CD1c-positive myeloid dendritic cell (primary cell): ENCODE data around the gene ATF7IP.

ENCODE experiments used
- DNase-seq: peaks from one replicate; pipeline ENCODE4 v3.0.0-alpha.2; 2016; ENCODE audit errors: extremely low spot score

The ATF7IP gene

DNA sequence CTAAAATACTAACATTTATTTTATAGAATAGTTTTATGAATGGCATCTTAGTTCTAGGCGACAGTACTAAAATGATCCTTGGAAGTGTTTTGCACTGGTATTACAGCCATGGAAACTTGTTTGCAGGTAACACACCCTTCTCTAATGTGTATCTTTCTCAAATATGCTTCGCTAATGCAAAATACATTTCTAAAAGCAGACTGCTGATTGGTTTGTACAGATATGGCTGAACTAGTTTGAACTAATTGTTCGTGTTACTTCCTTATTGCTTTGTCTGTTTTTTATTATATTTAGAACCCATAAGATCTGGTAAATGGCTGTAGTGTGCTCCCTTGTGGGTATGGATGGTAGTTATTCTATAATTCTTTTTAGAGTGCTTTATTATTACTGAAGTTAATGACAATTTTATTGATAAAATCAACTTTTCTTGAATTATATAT lies 53.0 kb downstream of the ATF7IP start:
- peak; percentile 42 for DNase-seq

DNA sequence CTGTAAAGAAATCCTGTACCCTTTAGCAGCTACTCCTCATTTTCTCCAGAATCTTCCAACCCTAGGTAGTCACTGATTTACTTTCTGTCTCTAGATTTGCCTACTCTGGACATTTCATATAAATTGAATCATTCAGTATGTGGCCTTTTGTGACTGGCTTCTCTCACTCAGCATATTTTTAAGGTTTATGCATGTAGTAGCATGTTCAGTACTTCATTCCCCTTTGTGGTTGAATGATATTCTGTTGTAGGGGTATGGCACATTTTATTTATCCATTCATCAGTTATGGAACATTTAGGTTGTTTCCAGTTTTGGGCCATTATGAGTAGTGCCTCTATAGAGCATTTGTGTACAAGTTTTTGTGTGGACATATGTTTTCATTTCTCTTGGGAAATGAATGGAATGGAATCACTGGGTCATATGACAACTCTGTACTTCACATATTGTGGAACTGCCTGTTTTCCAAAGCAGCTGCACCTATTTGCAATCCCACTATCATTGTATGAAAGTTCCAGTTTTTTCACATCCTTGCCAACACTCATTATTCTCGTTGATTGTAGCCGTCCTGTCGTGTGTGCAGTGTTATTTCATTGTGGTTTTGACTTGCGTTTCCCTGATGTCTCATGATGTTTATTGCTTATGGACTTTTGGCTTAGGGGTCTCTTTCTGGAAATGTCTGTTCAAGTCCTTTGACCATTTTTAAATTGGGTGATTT lies 57.2 kb downstream of the ATF7IP start:
- DNase-seq = no peak

DNA sequence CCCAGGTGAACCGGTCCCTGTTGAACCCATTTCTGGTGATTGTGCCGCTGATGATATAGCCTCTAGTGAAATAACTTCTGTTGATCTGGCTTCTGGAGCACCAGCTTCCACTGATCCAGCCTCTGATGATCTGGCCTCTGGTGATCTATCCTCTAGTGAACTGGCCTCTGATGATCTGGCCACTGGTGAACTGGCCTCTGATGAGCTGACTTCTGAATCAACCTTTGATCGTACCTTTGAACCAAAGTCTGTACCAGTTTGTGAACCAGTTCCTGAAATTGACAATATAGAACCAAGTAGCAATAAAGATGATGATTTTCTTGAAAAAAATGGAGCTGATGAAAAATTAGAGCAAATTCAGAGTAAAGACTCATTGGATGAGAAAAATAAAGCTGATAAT lies 59.1 kb downstream of the ATF7IP start:
- DNase-seq = no peak

DNA sequence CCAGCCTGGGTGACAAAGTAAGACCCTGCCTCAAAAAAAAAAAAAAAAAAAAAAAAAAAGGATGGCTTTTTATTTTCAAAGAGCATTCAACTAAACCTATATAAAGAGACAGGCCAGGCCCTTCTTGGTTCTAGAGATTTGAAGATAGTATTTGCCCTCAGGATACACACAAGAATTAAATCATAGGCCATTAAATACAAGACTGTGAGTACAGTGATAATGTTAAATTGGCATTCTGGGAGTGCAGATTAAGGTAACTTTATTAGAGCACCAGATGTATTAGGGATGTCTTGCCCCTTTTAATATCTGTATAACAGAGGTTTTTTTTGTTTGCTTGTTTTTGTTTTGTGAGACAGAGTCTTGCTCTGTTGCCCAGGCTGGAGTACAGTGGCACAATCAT lies 61.3 kb downstream of the ATF7IP start:
- DNase-seq = no peak

DNA sequence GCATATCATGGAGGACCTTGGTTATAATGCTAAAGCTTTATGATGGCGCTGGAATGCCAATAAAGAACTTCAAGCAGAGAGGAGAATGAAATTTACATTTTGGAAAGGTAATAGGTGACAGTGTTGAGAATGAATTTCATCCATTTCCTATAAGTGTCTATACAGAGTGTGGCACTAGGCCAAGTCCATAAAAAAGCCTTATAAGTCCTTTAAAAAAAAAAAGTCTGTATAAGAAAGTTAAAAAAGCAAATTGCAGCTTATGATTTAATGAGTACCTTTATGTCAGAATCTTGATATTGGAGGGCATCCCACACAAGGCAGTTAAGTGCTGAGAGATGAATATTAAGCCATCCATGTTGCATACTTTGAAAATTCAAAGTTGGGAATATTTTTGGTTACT lies 62.4 kb downstream of the ATF7IP start:
- no peak for DNase-seq

DNA sequence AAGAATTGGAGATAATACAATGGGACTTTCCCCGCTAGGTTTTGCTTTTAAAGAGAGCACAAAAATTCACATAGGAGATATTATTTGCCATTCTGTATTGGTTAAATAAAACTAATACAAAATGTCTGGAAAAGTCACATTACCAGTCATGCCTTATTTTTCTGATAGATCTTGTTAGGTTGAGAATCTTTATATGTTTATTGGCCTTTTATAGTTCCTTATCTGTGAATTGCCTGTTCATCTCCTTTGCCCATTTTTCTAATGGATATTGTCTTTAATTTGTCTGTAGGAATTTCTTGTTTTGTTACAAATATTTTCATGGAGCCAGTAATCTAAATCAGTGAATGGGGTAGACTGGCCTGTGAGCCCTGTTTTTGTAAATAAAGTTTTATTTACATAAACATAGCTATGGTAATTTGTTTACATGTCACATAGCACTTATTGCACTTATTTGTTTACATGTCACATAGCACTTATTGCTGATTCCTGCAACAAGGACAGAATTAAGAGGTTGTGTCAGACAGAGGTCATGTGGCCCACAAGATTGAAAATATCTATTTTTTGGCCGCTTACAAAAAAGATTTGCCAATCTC lies 65.0 kb downstream of the ATF7IP start:
- no peak for DNase-seq

DNA sequence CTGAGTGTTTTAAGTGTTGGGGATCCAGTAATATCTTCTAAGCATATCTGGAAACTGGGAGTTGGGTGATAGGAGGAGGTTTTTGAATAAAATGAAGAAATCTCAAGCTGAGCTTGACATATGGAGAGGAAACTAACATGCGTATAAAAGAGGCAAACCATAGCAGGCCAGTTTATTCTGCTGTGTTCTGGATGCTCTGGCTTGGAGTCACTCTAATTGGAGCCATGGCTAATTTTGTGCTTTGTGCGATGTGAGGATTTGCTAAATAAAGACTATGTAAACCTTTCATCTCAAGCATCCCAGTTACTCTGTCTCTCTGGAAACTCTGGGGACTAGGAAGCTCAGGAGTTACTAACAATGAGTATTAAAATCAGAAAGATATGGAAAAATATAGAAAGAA lies 66.5 kb downstream of the ATF7IP start:
- no peak for DNase-seq

DNA sequence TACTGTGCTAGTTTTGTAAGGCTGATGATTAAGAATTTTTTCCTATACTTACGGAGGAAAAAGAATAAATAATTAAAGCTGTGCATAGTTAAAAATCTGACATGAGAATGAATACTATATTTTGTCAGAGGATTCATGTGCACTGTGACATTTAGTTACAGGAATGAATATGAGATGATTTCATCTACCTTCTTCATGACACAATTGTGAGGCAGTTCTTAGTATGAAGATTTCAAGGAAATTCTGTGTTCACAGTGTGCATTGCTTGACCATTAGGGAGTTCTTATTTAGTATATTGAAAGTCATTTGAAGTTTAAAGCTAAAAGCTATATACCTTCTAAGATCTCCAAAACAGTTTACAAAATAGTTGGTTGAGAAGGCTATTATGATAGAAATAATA lies 70.1 kb downstream of the ATF7IP start:
- DNase-seq = no peak

DNA sequence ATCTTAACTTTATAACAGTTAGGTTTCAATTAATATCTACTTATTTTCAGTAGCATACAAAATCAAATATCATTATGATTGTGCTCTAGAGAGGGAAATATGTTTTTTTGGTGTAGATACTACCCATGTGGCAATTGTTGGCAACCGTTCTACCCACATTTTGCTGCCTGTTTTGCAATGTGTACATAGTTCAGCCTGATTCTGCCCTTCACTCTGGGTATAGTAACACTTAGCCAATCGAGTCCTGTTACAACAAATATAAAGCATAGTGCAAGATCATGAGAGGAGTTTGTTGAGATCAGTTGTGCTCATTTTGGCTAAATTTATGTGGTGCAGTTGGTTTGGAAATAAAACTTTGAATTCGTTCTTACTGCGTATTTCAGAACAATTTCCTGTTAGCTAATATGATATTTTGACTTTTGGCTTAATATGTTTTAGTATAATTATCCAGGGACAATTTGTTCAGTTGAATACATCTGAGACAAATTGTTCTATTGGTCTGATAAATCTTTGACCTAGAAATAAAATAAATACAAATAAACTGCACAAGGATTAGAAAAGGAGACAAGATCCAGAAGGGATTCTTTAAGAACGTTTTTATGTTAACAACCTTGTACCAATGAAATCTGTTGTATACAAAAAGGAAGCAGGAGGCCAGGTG lies 76.9 kb downstream of the ATF7IP start:
- DNase-seq = peak; percentile 19

DNA sequence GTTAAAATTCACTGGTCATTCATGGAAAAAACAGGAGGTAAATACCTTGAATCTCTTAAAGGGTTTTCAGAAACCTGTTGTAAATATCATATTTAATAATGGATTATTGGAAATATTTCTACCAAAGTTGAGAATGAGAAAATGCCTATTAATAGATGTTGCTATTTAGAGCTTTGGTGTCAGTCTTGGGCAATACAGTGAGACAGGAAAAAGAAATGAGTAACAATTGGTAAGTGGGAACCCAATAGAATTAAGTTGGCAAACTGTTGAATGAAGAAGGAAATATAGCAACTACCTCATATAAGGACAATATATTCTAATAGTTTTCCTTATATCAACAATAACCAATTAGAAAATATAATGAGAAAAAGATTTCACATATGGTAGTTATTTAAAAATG lies 78.0 kb downstream of the ATF7IP start:
- DNase-seq = peak; percentile 17

DNA sequence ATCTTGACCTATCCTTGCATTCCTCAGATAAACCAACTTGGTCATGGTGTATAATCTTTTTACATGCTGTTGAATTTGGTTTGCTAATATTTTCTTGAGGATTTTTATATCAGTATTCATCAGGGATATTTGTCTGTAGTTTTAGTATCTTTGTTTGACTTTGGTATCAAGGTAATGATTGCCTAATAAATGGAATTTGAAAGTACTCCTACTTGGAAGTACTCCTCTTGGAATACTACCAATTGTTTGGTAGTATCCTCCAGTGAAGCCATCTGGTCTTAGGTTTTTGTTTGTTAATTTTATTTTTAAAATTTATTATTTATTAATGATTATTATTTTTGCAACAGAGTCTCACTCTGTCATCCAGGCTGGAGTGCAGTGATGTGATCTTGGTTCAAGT lies 85.0 kb downstream of the ATF7IP start:
- no peak for DNase-seq

DNA sequence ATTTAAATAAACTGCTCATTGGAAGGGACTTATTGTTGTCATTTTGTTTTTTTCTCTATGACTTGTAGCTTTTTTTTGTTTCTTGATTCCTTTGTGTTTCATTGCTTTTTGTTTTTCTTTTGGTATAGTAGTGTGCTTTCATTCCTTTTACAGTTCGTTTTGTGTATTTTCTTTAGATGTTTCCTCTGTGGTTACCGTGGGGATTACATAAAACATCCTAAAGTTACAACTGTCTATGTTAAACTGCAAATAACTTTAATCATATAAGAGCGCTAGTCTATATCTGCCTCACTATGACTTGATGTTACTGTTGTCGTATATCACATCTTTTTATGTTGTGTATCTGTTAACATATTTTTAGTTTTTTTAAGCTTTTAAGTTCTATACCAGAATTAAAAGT lies 86.9 kb downstream of the ATF7IP start:
- no peak for DNase-seq

DNA sequence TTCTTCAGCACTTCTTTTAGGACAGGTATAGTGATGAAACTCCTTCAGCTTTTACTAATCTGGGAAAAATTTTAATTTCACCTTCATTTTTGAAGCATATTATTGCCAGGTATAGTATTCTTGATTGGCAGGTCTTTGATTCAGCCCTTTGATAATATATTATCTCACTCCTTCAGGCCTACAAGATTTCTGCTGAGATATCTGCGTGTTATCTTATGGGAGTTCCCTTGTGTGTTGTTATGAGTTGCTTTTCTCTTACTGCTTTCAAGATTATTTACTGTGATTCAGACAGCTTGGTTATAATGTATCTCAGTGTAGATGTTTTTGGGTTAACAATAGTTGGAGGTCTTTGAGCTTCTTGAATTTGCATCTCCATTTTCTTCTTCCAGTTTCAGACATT lies 87.4 kb downstream of the ATF7IP start:
- DNase-seq = no peak

DNA sequence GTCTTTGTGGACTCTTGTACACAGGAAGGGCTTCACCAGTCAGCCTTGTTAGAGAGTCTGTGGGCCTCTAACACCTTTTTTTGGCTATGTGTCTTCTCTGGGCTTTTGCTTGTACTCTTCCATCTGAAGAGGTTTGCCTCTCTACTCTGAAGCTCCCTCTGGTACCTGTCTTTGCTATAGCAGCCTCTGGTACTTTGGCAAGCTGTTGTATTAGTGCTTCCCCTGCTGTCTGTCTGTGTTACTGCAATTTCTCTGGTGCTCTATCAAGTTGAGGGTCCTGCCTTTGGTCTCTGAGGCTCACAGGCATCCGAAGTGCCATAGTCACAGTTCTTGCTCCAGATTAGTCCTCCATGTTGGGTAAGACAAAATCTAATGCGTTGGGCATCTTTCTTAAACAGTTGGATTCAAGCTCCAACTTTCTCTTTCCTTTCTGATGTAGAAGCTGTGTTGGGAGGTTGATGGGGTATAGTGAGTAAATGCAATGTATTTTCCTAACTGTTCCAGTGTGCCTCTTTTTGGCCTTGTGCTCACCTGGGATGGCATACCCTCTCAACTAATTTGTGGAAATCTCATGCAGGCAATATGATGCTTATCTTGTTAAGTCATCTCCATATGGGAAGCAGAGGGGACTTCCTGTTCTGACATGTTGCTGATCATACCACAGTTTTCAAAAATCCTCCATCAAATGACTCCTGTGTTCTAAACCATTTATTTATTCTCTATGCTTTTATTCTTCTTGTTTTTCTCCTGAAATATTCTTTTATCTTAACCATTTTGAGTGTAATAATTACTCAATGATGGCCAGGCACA lies 88.8 kb downstream of the ATF7IP start:
- DNase-seq = peak; percentile 19

DNA sequence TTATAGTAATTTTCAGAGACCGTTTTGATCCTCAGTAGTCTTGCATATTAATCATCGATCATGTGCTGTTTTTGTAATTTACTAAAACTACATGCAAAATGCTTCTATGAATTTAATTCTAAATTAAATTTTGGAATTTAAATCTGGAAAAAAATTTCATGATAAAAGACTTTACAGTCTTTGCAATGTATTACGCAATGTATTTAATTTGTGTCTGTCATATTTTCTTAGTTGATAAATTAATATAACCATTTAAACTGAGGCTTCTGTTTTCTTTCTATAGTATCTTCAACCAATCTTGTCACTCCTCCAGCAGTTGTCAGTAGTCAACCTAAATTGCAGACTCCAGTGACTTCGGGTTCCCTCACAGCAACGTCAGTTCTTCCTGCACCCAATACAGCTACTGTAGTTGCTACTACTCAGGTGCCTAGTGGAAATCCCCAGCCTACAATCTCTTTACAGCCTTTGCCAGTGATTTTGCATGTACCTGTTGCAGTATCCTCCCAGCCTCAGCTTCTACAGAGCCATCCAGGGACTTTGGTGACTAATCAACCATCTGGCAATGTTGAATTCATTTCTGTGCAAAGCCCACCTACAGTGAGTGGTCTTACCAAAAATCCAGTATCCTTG lies 94.8 kb downstream of the ATF7IP start:
- DNase-seq = no peak

DNA sequence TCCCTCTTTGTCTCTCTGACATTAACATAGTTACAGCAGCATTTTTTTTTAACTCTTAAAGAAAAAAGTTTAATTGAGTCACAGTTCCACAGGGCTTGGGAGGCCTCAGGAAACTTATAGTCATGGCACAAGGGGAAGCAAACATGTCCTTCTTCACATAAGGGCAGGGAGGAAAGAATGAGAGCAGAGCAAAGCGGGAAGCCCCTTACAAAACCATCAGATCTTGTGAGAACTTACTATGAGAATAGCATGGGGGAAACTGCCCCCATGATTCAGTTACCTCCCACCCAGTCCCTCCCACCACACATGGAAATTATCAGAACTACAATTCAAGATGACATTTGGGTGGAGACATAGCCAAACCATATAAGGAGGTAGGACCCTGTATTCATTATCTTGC lies 106.0 kb downstream of the ATF7IP start:
- no peak for DNase-seq

DNA sequence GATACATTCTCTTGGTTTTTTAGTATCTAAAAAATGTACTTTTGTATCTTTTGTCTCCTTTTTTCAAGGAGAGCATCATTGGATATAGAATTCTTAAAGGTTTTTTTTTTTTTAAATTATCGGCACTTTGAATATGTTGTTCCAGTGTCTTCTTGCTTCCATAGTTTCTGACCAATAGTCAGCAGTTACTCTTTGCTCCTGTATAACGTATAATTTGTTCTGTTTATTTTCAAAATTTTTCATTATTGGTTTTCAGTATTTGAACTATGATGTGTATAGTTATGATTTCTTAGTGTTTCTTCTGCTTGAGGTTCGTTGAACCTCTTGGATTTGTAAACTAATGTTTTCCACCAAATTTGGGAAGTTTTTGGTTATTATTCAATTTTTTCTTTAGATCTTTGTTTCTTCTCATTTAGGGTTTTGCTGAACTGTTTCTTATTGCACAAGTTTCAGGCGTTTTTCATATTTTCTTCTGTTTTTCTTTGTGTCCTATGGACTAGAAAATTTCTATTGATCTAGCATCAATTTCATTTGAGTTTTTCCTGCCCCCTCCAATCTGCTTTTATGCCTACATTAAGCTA lies 108.3 kb downstream of the ATF7IP start:
- no peak for DNase-seq

DNA sequence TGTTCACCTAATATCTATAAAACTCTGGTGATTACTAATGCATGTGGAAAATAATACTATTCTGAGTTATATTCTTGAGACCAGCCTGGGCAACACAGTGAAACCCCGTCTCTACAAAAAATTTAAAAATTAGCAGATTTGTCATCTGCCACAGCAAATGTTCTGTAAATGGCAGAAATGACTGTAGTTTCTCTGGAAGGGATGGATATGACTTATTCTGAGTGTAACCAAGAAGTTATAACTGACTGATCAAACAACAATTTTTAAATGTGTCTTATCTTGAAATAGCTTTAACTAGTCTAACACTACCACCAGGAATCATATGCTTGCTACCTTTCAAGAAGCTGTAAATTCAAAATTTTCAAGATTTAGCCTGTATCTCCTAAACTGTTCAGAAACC lies 113.5 kb downstream of the ATF7IP start:
- DNase-seq = no peak

DNA sequence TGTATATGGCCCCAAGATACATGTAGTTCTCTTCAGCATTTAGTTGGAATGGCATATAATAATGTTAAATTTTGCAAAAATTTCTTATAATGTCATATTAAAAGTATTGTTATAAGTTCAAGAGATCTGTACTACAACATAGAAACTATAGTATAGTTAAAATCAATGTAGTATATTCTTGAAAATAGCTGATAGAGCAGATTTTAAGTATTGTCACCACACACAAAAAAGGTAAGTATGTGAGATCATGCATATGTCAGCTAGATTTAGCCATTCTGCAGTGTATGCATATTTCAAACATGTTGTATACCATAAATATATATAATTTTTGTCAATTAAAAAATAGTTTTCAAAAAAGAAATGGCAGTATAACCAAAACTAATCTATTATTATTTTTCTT lies 115.7 kb downstream of the ATF7IP start:
- DNase-seq = no peak

DNA sequence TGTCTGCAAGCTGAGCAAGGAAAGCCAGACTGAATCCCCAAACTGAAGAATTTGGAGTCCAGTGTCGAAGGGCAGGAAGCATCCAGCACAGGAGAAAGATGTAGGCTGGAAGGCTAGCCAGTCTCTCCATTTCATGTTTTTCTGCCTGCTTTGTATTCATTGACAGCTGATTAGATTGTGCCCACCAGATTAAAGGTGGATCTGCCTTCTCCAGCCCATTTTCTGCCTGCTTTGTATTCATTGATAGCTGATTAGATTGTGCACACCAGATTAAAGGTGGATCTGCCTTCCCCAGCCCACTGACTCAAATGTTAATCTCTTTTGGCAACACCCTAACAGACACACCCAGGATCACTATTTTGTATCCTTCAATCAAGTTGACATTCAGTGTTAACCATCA lies 116.9 kb downstream of the ATF7IP start:
- DNase-seq = no peak

DNA sequence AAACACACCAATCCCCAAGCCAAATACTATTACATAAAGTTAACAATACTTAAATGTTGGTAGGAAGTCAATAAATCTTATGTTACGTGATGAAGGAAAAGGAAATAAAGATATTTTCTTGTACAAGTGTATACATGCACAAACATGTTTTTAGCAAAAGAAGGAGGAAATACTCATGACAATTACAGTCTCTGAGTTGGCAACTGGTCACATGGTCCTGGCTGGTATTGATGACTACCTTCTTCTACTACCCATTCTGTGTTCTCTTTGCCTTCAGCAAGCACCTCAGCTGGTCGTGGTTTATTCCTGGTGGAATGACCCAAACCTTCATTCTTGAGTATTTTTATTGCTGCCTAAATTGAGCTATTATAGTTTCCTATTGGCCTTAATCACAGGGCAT lies 117.4 kb downstream of the ATF7IP start:
- no peak for DNase-seq

DNA sequence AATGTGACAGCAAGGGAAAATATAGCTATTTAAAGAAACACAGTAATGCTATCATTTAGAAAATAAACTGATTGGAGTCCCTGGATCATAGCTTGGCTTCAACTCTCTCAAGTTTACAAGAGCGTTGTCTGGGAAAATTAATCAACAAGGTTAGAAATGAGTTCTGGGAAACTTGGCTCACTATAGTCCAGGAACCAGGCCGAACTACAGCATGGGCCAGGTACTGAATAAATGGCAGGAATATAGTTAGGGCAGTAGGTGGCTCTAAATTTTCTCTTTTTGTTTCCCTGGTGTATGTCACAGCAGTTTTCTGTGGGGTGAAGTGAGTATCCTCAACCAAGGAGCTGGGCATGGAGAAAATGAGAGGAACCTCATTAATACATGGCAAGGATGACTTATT lies 129.8 kb downstream of the ATF7IP start:
- no peak for DNase-seq
